ENCODE data around the gene CASTOR2. TPM values are rescaled to one million over a fixed set of nuclear protein-coding genes. Genes with fewer than 3 reads are reported as not detected.
"Not testable (repeated sequence)": the region's sequence is repeated elsewhere in the genome, so short reads cannot be mapped to it uniquely, and the experiment has no call there.

The CASTOR2 gene
- total RNA-seq, 6 experiments from 2014 or later: 20.0 to 26.1 (median 23.2) TPM

DNA sequence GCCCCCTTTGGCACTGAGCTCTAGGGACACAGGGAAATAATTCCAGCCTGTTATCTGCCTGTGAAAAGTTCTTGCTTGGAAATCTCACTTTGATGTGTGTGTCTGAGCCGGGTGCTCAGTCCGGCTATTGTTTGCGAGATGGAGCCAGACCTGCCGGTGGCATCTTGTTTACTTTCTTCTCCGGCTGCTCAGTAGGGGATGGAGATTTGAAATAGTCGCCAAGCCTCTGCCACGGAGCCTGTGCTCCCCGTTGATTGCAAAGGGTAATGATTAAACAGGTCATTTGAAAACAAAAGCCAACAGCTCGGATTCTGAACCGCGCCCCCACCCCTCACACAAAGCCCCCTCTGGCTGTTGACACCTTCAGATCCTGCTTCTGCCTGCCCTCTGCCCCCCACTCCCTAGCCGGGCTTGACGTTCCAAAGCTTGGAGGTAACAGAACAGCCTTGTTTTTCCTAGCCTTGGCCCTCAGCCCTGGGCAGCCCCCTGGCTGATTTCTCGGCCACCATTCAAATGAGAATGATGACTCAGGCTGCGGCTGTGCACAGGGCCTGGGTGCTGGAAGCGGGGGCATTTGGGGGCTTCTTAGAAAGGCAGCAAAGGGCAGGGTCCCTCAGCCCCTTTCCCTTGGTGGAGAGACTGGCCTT is 1.8 kb downstream of the CASTOR2 start:
- H3K27me3 Mint-ChIP-seq (ENCODE audit: insufficient read depth); H3K4me1 Mint-ChIP-seq (ENCODE audit: low read depth); H3K36me3 Mint-ChIP-seq (ENCODE audit: low read depth); H3K4me3 Mint-ChIP-seq; DNase-seq; H3K27ac Mint-ChIP-seq; H3K9me3 Mint-ChIP-seq: not testable (repeated sequence)

DNA sequence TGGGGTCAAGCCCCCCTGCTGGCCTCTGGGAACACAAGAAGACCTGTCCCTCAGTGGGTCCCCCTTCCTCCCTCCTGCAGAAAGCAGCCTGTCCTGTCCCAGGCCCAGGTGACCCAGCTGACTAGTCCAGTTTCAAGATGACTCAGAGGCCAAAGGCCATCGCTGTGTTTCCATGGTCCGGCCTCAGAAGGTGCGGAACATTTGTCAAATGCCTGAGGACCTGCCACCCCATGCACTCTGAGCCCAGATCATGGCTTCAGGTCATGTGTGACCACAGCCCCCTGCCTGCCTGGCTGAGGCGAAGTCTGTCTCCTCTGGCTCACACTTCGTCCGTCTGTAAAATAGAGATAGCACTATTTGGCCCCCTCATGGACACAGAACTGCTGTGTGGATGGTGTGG is 2.4 kb downstream of the CASTOR2 start:
- not testable (repeated sequence) for H3K27ac Mint-ChIP-seq; H3K27me3 Mint-ChIP-seq (ENCODE audit: insufficient read depth); H3K36me3 Mint-ChIP-seq (ENCODE audit: low read depth); DNase-seq; H3K4me1 Mint-ChIP-seq (ENCODE audit: low read depth); H3K9me3 Mint-ChIP-seq; H3K4me3 Mint-ChIP-seq

DNA sequence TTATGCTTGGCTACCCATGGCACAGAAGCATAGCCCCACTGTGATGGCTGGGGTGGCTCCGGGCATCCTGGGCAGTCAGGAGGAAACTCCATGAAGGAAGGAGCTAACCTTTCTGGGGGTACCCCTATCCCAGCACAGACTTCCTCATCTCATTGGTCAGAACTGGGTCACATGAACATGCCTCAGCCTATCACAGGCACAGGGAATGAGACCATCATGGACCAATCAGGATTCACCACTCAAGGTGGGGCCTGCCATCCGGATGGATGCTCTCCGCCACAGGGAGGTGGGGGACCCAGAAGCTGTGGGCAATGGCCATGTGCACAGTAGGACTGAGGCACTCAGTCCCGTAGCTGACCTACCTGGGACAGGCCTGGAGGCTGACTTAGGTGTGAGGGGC is 6.9 kb downstream of the CASTOR2 start:
- not testable (repeated sequence) for DNase-seq; H3K4me1 Mint-ChIP-seq (ENCODE audit: low read depth); H3K36me3 Mint-ChIP-seq (ENCODE audit: low read depth); H3K27ac Mint-ChIP-seq; H3K4me3 Mint-ChIP-seq; H3K27me3 Mint-ChIP-seq (ENCODE audit: insufficient read depth); H3K9me3 Mint-ChIP-seq

DNA sequence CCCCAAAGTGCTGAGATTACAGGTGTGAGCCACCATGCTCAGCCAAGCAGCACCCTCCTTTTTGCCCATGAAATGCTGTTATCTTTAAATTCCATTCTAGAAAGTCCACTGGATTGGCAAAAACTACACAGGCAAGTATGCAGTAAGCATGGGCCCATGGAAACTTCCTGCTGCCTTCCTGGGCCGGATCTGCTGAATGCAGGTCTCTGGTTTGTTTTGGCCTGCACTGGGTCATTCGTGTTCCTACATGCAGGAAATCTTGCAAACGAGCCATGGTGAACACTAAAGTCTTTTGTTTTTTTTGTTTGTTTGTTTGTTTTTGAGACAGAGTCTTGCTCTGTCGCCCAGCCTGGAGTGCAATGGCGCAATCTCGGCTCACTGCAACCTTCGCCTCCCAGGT is 7.9 kb downstream of the CASTOR2 start:
- H3K27ac Mint-ChIP-seq: not testable (repeated sequence)

DNA sequence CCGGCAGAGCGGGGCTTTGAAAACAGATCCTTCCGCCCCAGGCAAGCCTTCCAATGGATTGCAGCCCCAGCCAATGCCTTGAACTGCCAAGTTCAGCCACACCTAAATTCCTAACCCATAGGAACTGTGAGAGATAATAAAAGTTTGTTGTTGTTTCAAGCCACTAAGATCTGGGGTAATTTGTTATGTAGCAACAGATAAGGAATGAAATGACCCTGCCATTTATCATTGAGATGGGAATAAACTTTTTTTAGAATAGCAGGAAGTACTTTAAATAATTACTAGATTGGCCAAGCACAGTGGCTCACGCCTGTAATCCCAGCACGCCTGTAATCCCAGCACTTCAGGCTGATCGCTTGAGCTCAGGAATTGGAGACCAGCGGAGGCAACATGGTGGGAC is 11.5 kb downstream of the CASTOR2 start:
- H3K4me3 Mint-ChIP-seq; H3K27me3 Mint-ChIP-seq (ENCODE audit: insufficient read depth); DNase-seq; H3K36me3 Mint-ChIP-seq (ENCODE audit: low read depth); H3K9me3 Mint-ChIP-seq; H3K27ac Mint-ChIP-seq; H3K4me1 Mint-ChIP-seq (ENCODE audit: low read depth): not testable (repeated sequence)

More for the DNA sequence above, 7.9 kb downstream of the CASTOR2 start:
- not testable (repeated sequence) for H3K27me3 Mint-ChIP-seq (ENCODE audit: insufficient read depth); H3K4me1 Mint-ChIP-seq (ENCODE audit: low read depth); DNase-seq; H3K4me3 Mint-ChIP-seq; H3K9me3 Mint-ChIP-seq; H3K36me3 Mint-ChIP-seq (ENCODE audit: low read depth)

DNA sequence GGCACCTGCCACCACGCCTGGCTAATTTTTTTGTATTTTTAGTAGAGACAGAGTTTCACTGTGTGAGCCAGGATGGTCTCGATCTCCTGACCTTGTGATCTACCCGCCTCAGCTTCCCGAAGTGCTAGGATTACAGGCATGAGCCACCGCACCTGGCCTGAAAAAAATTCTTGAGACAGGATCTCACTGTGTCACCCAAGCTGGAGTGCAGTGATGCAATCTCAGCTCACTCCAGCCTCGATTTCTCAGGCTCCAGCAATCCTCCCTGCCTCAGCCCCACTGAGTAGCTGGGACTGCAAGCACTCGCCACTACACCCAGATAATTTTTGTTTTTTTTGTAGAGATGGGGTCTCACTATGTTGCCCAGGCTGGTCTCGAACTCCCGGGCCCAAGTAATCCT is 13.0 kb downstream of the CASTOR2 start:
- H3K36me3 Mint-ChIP-seq (ENCODE audit: low read depth); H3K9me3 Mint-ChIP-seq; H3K4me3 Mint-ChIP-seq; H3K4me1 Mint-ChIP-seq (ENCODE audit: low read depth); H3K27ac Mint-ChIP-seq; DNase-seq; H3K27me3 Mint-ChIP-seq (ENCODE audit: insufficient read depth): not testable (repeated sequence)

DNA sequence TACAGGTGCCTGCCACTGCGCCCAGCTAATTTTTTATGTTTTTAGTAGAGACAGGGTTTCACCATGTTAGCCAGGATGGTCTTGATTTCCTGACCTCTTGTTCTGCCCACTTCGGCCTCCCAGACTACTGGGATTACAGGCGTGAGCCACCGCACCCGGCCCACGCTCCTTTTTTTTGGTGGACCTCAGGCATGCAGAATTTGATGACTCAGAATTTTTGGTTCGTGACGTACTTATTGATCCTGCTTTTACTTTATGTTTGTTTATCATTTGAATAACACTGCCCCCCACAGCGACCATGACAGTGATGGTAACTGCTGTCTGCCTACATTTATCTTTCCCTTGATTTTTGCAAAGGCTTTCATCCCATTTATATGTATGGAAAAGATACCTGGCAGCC is 23.9 kb downstream of the CASTOR2 start:
- not testable (repeated sequence) for H3K27me3 Mint-ChIP-seq (ENCODE audit: insufficient read depth); H3K27ac Mint-ChIP-seq; H3K4me3 Mint-ChIP-seq; DNase-seq; H3K4me1 Mint-ChIP-seq (ENCODE audit: low read depth); H3K9me3 Mint-ChIP-seq; H3K36me3 Mint-ChIP-seq (ENCODE audit: low read depth)

DNA sequence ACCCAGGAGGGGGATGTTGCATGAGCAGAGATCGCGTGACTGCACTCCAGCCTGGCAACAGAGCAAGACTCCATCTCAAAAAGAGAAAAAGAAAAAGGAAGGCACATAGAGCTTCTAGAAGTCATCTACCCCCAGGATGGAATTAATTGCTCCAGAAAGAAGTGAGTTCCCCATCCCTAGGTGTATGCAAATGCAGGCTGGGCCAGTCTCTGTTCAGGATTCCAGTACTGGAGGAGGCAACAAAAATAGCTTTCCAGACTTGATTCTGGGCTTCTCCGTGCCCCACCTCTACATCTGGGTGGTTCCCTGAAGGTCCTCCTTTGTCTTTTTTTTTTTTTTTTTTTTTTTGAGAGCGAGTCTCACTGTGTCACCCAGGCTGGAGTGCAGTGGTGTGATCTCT is 28.6 kb downstream of the CASTOR2 start:
- DNase-seq: no peak
- Mint-ChIP-seq H3K9me3 (no peaks in the 10 kb centered on the region), H3K4me3 (no peak overlapping the region), H3K27ac (no peak overlapping the region), H3K36me3 (ENCODE audit: low read depth) (no peaks in the 10 kb centered on the region), H3K27me3 (ENCODE audit: insufficient read depth) (no peaks in the 10 kb centered on the region; the same call in 1 of the 2 replicates), H3K4me1 (ENCODE audit: low read depth) (peaks cover 36% of the 10 kb centered on the region)
- TF ChIP-seq, protein P1, sequence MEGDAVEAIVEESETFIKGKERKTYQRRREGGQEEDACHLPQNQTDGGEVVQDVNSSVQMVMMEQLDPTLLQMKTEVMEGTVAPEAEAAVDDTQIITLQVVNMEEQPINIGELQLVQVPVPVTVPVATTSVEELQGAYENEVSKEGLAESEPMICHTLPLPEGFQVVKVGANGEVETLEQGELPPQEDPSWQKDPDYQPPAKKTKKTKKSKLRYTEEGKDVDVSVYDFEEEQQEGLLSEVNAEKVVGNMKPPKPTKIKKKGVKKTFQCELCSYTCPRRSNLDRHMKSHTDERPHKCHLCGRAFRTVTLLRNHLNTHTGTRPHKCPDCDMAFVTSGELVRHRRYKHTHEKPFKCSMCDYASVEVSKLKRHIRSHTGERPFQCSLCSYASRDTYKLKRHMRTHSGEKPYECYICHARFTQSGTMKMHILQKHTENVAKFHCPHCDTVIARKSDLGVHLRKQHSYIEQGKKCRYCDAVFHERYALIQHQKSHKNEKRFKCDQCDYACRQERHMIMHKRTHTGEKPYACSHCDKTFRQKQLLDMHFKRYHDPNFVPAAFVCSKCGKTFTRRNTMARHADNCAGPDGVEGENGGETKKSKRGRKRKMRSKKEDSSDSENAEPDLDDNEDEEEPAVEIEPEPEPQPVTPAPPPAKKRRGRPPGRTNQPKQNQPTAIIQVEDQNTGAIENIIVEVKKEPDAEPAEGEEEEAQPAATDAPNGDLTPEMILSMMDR (IDR thresholded peaks at IDR 0.05): no peak

DNA sequence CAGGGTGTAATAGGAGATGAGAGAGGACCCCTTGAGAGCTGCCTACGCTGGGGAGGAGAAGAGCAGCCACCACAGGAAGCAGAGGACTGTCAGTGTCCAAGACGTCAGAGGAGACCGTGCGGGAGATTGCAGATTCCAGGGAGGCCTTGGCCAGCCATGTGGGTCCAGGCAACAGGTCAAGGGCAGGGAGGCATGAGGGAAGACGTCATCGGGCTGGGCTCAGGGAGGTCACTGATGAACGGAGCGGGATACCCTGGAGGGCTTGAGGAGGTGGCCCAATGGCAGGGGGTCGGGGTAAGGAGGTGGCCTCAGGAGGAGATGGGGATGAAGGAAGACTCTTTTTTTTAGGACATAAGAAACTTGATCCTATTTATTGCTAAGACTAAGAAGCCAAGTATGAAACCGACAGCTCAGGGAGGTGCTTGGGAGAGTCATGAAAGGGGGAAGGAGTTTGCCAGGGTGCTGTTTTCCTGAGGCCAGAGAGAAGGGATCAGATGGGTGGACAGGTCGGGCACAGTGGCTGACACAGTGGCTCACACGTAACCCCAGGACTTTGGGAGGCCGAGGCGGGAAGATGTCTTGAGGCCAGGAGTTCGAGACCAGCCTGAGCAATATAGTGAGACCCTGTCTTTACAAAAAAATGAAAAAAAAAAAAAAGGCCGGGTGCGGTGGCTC is 30.5 kb downstream of the CASTOR2 start:
- Mint-ChIP-seq H3K27ac (peak overlapping the region; percentile 42), H3K4me1 (ENCODE audit: low read depth) (peaks cover 38% of the 10 kb centered on the region), H3K4me3 (0 out of 2 replicates have a peak overlapping the region, but pooled peaks have one; percentile 6)
- peak; percentile 16 for DNase-seq
- not testable (repeated sequence) for H3K27me3 Mint-ChIP-seq (ENCODE audit: insufficient read depth); H3K9me3 Mint-ChIP-seq; H3K36me3 Mint-ChIP-seq (ENCODE audit: low read depth)

DNA sequence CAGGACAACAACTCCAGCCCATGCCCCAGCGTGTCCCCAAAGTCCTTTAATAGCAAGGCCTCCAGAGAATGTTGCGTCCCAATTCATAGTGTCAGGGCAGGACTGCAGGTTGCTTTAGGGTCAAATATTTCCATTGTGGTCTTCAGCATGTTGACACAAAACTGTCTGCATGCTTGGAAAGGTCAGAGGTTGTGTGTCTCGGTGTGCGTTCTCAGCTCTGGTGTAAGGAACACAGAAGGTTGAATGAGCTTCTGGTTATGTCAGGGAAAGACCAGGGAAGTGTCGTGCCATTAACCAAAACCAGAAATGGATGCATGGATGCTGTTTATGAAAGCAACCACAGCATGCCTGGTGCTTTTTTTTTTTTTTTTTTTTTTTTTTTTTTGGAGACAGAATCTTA is 31.9 kb downstream of the CASTOR2 start:
- H3K27ac Mint-ChIP-seq; H3K27me3 Mint-ChIP-seq (ENCODE audit: insufficient read depth); H3K4me3 Mint-ChIP-seq; H3K36me3 Mint-ChIP-seq (ENCODE audit: low read depth); DNase-seq; H3K9me3 Mint-ChIP-seq: not testable (repeated sequence)
- H3K4me1 Mint-ChIP-seq (ENCODE audit: low read depth): peaks cover 38% of the 10 kb centered on the region

DNA sequence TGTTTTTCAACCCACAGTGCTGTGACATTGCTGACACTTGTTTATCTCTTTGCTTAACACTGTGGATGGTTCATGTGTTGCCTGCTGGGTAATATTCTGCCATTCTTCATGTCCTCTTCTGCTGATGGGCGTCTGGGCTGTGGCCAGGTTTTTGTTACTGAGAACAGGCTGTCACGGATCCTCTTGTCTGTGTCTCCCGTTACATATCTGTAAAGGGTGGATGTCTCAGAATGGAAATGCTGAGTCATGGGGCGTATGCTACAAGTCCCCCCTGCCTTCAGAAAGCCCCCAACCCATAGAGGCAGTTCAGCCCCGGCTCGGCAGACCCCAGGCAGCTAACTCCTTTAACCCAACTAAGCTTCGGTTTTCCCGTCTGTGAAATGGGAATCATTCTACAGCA is 33.3 kb downstream of the CASTOR2 start:
- H3K4me1 Mint-ChIP-seq (ENCODE audit: low read depth): peaks cover 38% of the 10 kb centered on the region
- not testable (repeated sequence) for DNase-seq; H3K36me3 Mint-ChIP-seq (ENCODE audit: low read depth); H3K4me3 Mint-ChIP-seq; H3K27ac Mint-ChIP-seq; H3K27me3 Mint-ChIP-seq (ENCODE audit: insufficient read depth); H3K9me3 Mint-ChIP-seq

DNA sequence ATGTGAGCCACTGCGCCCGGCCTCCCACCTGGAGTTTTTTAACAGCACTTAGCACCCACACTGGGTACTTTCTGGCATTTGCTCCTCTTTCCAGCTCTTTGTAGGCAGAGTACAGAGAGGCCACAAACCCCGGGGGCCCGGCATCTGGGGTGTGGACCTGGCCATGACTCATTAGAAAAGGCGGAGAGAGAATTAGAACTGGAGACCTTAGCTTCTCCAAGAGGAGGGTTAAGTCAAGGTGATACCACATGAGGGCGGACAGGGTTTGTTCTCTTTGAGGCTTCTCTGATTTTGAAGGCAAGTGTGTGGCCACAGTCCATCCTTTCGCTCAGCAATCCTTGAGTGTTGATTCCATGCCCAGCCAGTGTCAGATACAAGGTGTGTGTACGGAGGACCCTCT is 36.9 kb downstream of the CASTOR2 start:
- H3K27ac Mint-ChIP-seq; H3K27me3 Mint-ChIP-seq (ENCODE audit: insufficient read depth); DNase-seq; H3K36me3 Mint-ChIP-seq (ENCODE audit: low read depth); H3K4me3 Mint-ChIP-seq; H3K9me3 Mint-ChIP-seq: not testable (repeated sequence)
- H3K4me1 Mint-ChIP-seq (ENCODE audit: low read depth): peaks cover 14% of the 10 kb centered on the region

All from HFFc6 (cell line).